ENCODE data around the gene SOX8. TPM values are rescaled to one million over a fixed set of nuclear protein-coding genes. Genes with fewer than 3 reads are reported as not detected.

Gene SOX8
- total RNA-seq, 1 donor from 2014 or later: 0.11 TPM

DNA sequence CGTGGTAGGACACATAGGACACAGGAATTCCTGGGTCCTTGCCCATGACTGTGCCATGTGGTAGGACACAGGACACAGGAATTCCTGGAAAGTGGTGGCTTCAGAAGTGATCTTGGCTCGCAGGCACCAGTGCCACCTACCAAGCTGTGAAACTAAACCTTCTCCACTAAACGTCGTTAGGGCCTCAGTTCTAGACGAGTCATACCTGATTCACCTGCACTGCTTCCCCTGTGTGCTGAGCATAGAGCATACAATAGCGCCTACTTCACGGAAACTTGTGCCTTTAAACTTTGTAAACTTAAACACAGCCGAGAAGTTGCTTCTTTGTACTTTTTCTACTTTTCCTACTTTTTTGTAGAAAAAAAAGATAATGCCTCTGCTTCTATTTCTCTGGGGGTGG is 4.8 kb downstream of the SOX8 start:
- intact Hi-C loops (cut with micrococcal nuclease): no loop called here

DNA sequence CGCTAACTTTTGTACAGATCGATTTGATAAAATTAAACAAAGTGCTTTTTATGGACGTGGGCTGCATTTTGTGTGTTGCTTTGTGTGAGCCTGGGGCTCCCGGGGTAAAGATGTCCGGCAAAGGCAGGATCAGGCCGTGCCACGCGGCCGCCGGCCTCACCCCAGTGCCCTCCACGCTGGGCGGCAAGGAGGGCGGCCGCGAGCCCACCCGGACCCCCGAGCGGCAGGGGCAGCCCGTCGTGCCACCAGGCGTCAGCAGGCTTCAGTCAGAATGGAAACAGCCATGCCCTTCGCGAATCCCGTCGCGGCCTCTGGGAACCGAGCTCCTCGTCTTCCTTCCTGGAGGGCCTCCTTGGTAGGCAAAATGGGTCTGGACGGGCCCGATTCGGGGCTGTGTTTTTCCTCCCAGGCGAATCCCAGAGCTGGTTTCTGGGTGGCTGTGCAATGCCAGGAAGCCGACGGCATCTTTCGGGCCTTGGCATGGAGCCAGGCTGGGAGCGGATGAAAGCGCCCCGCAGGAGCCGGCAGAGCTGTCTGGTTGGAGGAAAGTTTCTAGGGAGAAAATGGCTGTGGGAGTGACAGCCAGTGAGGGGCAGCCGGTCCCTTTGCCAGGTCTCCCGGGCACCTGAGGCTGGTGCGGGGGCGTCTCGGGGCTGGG is 5.5 kb downstream of the SOX8 start:
- intact Hi-C loops (cut with micrococcal nuclease): no loop called here

DNA sequence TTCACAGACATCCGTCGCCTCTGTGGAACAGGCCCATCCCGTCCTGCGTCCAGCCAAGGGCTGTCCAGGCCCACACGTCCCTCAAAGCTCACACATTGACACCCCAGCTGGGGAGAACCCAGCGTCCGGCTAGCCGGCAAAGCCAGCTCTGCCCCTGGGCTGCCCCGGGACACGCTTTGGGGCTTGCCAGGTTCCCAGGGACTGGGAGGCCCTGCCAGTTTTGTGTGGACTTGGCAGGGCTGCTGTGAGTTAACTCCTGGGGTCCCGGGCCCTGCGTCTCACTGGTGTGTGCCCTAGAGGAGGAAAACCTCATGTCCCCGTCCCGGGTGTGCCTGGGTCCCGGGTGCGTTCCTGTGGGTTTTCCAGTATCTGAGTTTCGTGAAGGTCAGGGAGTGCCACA is 6.3 kb downstream of the SOX8 start:
- intact Hi-C loops (cut with micrococcal nuclease): no loop called here

DNA sequence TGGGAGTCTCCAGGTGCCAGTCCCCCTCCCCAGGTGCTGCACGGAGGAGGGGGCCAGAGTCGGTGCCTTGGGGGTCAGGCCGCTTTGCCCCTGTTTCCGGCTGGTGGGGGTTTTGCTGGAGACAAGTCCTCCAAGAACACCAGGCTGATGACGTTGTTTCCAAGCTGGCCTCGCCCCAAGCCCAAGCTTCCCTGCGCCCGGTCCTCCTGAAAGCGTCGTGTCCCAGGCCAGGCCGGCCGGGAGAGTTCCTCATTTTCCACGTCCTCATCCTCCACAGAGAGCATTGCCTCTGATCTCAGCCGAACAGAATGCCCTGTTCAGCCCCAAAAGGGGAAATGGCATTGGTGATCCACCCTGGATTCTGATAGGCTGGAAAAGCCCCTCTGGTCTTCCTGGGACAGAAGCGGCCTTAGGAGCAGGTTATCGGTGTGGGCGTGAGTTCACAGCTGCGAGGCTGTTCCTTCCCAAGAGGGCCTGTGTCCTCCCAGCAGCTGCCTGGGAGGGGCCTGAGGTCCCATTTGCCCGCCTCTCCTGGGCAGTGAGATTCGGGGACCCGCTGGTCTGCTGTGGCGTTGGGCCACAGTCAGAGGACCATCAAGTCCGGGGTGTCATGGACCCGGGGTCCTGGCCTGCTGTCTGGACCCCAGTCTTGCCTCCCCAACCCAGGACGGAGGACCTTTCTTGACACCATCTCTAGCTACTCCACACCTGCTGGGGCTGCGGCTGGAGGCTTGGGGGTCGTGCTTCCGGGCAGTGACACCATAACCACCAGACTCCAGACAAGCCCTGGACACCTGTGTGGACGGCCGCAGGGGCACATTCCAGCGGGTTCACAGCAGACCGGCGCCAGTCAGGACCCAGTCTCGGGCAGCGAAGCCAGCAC is 7.1 kb downstream of the SOX8 start:
- intact Hi-C loops (cut with micrococcal nuclease): no loop called here

DNA sequence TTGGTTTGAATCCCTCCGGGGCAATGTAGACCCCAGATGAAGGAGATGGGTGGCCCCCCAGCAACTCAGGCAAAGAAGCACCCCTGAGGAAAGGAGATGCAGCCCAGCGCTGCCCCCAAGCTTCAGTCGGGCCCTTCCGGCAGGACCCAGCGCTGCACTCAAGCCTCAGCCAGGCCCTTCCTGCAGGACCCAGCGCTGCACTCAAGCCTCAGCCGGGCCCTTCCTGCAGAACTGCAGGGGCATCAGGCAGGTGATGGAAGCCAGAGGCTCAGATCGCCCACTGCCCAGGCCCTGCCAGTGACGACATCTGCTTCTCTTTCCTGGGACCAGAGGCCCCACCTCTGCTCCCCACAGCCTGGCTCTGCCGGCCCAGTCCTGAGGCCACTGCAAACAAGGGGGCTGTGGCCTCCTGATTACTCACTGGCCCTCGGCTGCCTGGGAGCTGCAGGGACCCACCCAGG is 7.8 kb downstream of the SOX8 start:
- intact Hi-C loops (cut with micrococcal nuclease): no loop called here

DNA sequence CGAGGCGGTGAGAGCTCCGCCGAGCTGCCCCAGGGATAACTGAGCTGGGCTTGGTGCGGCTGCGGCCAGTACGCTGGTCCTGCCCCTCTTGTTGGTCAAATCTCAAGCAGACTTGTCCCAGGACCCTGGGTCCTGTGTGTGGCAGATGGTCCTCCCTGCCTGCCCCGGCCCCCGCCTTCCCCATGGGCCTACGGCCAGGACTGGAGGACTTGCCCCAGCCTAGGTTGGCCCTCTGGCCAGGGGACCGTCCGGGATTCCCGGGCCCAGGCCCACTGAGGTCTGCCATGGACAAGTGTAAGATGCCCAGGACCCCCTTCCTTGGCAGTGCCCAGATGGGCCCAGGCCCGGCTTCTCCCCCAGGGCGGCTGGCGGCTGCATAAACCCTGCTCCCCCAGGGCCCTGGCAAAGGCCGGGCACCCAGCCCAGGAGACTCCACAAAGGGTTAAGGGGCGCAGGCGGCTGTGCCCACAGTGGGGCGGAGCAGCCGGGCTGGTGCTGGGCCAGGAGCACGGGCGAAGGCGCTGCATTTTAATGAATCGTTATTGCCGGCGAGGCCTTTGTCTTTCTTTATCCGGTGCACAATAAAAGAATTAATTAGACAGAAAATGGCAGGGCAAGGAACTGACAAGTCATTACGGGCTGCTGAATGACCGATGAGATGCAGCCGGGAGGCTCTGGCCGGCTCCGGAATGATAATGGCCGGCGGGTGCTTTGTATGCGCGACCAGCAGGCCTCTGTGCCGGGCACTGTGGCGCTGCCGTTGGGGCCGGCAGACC is 9.1 kb downstream of the SOX8 start:
- intact Hi-C loops (cut with micrococcal nuclease): no loop called here

DNA sequence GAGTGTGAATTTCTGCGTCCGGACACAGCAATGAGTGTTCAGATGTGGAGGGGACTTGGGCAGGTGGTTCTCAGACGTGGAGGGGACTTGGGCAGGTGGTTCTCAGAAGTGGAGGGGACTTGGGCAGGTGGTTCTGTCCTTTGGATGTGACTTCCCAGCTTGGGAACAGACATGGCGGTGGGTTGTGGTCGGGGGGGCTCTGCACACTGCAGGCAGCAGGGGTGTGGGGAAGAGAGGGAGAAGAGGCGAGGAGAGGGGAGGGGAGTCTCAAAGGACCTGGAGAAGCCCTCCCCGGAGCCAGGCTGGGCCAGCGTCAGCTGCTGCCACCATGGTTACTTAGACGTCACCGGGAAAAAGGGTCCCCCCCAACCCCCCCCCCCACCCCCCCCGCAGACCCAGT is 9.8 kb downstream of the SOX8 start:
- intact Hi-C loops (cut with micrococcal nuclease): no loop called here

DNA sequence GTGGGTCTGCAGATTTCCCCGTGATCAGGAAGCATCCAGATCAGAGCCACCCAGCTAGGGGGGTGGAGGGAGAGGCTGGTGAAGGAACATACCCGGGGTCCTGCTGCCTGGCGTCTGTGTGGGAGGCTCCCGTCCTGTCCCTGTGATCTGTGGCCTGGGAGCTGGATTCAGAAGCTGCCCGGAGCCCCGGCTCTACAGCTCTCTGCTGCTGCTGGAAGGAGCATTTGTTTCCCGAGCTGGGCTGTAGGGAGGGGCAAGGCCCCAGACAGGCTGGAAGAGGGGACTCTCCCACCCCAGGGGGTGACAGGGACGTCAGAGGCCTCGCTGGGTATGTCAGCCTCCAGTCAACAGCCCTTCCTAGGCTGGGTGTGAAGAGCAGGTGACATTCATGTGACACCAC is 10.2 kb downstream of the SOX8 start:
- intact Hi-C loops (cut with micrococcal nuclease): no loop called here

DNA sequence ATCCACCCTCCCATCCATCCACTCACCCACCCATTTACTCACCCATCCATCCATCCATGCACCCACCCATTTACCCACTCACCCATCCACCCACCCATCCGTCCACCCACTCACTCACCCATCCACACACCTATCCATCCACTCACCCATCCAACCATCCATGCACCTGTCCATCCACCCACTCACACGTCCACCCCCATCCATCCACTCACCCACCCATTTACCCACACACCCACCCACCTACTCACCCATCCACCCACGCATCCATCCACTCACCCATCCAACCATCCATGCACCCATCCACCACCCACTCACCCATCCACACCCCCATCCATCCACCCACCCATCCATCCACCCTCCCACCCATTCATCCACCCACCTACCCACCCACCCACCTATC is 12.2 kb downstream of the SOX8 start:
- intact Hi-C loops (cut with micrococcal nuclease): no loop called here

DNA sequence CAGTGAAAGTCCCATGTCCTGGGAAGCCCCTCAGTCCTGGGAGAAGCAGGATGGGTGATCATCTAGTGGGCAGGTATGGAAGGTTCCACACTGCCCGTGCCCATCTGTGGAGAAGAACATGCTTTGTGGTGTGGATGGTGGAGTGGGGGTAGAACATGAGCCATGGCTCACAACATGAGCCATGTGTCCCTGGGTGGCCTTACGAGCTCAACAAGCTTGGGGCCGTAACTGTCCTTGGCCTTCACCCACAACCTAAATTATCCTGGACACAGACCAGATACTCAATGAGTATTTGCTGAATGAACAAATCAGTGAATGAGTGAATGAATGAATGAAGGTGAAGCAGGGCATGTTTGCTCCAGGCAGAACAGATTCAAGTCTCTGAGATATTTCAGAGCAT is 13.5 kb downstream of the SOX8 start:
- intact Hi-C loops (cut with micrococcal nuclease): no loop called here

DNA sequence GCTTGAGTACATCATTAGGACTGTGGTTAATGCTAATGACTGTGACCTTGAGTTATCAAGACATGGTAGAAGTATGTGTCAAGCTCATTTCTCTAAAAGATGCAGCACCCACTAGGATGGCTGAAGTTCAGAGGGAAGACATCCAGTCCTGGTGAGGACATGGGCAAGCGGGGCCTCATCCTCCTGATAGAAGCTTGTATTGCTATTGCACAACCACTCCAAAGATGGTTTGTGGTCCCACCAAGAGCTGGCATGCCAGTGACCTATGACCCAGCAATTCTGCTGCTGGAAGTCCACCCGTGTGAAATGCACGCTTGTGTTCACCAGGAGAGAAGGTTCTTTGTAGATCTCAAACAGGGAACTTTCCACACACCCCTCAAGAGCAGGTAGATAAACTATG is 14.2 kb downstream of the SOX8 start:
- intact Hi-C loops (cut with micrococcal nuclease): no loop called here

DNA sequence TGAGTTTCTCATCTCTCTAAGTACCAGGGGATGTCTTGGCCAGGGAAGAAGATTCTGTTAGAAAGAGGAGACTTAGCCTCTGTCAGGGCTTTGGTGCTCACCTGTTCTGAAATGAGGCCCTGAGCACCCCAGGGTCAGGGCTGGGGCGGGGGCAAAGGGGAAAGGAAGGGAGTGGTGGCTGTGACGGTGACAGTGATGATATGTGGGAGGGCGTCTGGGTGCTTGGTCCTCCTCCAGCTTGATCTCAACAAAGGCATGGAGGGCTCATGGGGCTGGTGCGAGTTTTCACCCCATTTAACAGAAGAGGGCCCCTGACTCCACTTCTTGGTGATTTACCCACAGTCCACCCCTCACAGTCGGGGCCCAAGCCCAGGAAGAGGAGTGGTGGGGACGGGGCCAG is 15.1 kb downstream of the SOX8 start:
- intact Hi-C loops (cut with micrococcal nuclease): no loop called here

DNA sequence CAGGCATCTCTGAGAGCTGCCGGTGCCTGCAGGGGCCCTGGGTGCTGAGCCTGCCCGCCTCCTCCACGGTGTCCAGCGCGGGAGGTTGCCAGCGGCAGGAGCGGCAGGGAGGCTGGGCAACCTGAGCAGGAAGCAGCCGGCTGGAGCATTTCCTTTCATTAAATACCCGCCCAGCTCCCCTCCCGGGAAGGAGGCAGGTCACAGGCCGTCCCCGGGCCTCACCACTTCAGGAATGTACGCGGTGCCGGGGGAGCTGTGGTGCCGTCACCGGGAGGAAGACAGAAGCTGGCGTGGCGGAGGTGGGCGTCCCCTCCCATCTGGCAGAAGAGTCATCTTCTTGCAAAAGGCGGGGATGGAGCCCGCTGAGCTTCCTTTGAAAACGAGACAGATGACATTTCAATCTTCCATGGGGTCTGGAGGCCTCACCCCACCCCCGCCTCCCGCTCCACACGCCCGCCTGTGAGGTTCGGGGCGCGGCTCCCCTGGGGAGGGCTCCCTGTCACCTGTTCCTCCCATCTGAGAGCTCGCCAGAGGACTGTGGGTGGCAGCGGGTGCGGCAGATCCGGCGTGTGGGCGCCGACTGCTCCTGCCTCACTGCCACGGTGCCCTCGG is 16.0 kb downstream of the SOX8 start:
- intact Hi-C loops (cut with micrococcal nuclease): no loop called here

DNA sequence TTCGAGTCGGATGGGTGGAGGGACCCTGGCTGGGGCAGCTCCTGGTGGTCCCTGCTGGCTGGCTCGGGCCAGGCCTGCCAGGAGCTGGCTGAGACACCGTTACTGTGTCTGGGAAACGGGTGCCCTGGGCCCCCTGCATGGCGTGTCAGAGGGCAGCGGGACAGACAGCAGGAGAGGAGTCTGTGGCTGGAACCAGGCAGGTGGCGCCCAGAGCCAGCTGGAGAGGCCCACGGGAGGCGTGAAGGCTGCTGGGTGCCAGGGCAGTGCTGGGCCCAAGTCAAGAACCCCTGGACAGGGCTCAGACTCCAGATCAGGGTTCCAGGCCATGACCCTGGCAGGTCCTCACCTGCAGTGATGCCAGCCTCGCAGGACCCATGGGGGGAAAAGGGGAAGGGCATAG is 16.6 kb downstream of the SOX8 start:
- intact Hi-C loops (cut with micrococcal nuclease): no loop called here

DNA sequence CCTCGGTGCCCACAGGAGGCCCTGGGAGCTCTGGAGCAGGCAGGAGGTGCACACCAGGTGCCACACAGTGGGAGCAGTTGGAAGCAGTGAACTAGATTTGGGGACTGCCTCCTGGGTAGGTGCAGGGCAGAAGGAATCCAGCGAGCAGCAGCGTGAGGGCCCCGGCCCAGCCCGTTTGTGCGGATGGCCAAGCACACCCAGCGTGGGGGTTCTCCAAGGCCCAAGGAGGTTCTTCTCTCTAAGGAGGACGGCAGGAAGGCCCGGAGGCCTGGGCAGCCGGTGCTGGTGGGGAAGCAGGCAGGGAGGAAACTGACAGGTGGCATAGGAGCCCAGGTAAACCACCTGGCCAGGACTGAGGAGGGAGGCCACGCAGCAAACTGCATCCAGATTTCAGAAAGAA is 17.0 kb downstream of the SOX8 start:
- intact Hi-C loops (cut with micrococcal nuclease): no loop called here

DNA sequence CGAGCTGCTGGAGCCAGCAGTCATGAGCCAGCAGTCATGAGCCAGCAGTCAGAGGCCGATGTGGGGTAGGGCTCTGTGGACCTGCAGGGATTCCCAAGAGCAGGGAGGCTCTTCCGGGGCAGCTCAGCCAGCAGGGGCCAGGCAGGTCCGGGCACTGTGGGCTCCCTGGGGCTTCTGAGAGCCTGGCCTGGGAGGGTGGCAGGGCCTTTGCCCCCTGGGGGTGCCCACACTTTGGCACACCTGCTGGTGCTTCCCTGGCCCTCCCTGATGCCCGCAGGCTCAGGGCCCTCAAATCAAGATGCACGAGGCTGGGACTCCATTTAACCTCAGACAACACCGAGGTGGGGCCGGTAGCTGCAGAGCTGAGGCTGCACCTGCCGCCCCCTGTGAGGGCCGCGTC is 18.1 kb downstream of the SOX8 start:
- intact Hi-C loops (cut with micrococcal nuclease): no loop called here

DNA sequence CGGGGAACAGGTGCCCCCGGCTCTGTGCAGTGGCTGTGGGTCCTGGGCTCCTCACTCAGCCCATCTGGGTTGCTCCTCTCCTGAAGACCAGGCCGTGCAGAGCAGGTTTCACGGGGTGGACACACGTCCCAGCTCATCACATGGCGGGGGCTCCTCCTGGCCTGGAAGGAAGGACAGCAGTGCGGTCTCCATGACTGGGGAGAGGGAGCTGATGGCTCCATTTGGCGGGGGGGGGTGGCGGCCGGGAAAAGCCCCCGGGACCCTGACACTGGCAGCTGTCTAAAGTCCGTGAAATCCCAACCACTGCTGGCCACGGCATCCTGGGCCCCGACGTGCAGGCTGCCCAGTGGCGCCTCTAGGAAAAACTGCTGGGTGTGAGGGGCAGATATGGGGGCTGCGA is 19.0 kb downstream of the SOX8 start:
- intact Hi-C loops (cut with micrococcal nuclease): no loop called here

DNA sequence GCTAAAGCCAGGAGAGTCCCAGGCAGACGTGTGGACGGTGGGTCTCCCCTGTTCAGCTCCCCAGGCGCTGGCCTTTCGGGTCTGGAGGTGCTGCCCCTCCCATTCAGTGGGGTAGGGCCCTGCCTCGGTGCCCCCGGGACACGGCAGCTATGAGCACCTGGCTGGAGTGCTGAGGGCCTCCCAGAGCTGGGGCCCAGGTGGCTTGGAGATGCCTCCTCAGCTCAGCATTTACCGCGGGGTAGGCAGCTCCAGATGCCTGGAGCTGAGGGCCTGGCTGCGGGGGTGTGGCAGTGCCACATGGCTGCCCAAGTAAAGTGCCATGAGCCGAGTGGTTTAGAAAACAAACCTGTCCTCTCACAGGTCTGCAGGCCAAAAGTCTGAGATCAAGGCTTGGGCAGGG is 19.5 kb downstream of the SOX8 start:
- intact Hi-C loops (cut with micrococcal nuclease): no loop called here

DNA sequence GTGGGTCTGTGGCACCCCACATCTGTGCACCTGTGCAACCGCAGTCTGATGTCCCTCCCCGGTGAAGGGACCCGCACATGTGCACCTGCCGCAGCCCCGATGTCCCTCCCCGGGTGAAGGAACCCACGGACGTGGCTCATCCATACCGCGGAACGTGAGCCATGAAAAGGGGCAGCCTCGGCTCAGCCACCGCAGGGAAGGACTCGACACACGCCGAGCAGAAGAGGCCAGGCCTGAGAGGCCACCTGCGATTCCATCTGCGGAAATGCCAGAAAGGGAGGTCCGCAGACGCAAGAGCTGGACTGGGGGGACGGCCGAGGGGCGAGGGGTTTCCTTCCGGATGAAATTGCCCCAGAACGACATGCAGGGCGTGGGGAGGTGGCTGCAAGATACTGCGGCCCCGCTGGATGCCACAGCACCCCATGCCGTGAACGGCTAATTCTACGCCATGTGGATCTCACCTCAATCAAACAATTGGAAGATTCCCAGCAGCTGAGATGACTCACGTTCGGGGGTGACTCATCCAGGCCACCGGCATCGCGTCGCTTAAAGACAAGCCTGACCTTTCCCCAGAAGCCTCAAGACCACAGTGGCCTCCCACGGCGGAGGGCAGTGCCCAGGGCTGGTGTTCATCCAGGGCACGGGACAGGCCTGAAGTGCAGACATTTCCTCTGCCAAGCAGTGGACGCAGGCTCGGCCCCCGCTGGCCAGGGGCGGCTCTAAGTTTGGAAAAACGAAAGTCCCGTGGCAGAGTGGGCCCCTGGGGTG is 21.0 kb downstream of the SOX8 start:
- intact Hi-C loops (cut with micrococcal nuclease): no loop called here

DNA sequence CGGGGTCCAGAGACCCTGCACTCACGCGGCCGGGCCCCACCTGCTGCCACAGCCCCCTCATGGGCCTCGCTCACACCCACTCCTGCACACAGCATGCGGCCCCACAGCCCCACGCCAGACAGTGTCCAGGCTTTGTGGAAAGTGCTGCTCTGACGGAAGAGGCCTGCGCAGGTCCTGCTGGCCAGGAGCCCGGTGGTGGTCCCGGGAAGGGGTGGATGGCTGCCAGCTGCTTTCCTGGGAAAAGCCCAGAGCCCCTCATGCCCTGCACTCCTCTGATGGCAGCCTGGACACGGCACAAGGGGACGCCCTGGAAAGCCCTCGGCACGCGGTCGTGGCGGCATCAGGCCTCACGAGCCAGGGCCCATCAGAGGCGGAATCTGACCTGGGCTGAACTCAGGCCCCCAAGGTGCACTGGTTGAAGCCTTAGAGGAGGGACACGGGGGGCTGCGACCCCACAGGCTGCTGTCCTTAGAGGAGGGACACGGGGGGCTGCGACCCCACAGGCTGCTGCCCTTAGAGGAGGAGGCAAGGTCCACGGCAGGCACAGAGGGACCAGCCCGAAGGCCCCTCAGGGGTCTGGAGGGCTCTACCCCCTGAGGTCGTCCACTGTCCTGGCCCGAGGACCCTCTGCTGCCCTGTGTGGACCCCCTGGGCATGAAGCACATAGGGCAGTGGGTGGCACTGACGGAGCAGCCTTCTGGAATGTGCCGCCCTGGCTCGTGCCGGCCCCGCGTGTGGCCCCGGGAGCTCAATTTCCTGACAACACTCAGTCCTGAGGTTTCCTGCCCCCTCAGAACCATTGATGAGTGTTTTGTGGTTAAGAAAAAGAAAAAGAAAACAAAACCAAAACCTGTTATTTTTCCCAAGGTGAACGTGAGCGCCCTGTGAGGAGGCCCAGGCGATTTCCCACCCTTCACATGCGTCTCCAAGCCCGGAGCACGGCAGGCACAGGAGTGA is 22.1 kb downstream of the SOX8 start:
- intact Hi-C loops (cut with micrococcal nuclease): no loop called here
